ENCODE results near the gene SMIM26.
"Not testable (repeated sequence)": the region's sequence is repeated elsewhere in the genome, so short reads cannot be mapped to it uniquely, and the experiment has no call there.

The SMIM26 gene, protein sequence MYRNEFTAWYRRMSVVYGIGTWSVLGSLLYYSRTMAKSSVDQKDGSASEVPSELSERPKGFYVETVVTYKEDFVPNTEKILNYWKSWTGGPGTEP

DNA sequence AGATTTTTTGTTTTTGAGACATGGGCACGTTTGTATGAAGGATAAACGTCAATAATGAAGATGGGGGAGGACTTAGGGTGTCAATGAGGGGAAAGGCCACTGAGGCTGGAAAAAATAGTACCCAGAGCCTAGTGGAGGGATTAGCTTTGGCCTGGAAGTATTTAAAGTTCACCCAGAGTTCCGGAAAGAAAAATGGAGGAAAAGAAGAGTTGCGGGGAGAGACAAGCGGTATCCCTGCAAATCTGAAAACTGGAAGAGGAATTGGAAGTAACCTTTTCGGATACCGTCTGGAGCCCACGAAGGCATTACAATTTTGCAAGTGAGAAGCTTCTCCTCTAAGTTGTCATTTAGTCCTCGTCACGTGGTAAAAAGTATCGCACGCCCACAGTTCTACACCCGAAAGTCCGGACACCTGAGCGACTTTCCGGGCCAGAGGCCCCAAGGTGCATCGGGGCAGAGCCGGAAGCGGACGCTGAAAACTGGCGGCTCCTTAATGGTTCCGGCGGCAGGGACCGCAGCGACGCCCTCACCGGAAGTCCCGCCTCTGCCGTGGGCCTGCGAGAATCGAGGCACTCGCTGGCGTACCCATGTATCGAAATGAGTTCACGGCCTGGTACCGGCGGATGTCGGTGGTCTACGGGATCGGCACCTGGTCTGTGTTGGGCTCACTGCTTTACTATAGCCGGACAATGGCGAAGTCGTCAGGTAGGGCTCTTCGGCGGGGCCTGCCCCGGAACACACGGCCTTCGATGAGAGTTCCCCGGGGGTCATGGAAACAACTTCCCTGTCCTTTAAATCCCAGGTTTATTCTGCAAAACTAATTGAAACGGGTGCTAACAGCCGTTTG is at the start of gene SMIM26:
Gene SMIM26 (plus strand): TSS at position 541 of the 847 bp plus-strand sequence. CDS start 47 bp downstream, at position 588.
- DNase-seq: peak; percentile 90 to 98

DNA sequence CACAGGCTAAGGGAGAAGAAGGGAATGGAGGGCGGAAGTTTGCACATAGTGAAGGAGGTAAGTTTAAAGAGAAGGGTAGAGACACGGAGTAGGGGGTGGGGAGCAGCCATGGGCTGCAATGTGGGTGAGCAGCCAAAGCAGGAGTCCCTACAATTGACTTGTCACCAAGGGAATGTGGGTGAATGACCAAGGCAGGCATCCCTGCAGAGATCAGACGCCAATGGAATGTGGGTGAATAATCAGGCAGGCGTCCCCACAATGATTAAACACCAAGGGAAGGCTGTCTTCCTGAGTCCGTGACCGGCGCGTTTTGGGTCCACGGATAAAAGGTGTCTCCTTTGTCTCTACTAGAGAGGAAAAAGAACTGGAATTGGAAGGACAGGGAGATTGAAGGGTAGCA is 45.2 kb upstream of the SMIM26 start:
- not testable (repeated sequence) for DNase-seq

DNA sequence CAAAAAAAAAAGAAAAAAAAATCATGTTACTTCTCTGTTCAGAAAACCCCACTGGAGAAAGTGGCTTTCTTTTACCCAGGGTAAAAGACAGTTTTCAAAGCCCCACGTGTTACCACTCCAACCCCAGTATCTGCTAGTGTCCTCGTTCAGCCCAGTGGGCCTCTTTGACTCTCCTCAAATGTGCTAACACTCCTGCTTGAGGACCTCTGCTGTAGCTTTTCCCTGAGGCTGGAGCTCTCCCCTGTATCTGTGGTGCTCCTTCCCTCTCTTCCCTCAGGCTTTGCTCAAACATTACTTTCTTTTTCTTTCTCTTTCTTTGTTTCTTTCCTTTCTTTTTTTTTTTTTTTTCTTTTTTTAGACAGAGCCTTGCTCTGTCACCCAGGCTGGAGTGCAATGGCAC is 44.2 kb upstream of the SMIM26 start:
- DNase-seq: no peak

DNA sequence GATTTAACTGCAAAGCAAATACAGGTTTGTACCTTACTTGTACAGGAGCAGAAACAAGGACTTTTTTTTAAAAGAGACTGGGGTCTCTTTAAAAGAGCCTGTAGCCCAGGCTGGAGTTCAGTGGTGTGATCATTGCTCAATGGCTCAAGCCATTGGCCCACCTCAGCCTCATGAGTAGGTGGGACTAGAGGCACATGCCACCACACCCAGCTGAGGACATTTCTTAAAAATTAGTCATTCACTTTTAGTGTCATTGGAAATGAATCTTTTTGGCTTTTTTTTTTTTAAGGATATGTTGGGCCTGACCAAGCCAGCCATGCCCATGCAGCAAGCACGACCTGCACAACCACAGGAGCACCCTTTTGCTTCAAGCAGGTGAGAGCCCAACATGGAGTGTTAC is 42.6 kb upstream of the SMIM26 start:
- no peak for DNase-seq

DNA sequence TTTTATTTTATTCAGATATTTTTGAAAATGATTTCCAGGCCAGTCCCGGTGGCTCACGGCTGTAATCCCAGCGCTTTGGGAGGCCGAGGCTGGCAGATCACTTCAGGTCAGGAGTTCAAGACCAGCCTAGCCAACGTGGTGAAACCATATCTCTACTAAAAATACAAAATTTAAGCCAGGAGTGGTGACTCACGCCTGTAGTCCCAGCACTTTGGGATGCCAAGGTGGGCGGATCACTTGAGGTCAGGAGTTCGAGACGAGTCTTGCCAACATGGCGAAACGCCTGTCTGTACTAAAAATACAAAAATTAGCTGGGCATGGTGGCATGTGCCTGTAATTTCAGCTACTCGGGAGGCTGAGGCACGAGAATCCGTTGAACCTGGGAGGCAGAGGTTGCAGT is 40.5 kb upstream of the SMIM26 start:
- not testable (repeated sequence) for DNase-seq

DNA sequence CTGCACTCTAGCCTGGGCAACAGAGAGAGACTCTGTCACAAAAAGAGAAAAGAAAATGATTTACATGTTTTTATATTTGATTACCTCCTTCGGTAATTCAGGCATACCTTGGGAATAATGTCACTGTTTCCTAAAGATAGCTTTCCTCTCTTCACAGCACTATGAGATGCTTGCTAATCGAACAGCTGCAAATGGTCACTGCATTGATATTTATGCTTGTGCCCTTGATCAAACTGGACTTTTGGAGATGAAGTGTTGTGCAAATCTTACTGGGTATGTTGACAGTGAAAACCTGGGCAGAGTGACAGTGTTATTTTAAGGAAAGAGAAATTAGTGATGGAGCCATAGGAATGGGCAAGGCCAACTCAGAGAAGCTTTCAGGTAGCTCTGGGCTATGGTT is 39.9 kb upstream of the SMIM26 start:
- DNase-seq: no peak

DNA sequence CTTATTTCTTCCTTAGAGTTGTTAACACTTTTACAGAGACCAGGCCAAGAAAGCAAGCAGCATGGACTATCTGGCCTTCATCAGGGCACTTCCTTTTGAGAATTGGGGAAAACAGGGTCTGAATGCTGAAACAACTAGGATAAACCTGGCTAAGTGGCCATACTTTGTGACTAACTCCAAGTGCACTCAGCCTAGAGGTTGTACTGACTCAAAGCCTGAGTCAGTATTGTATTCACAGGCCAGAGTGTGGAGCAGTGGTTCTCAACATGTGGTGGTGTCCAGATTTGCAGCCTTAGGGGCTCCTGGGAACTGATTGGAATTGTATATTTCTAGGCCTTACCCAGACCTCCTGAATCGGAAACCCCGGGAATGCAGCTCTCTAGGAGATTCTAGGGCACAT is 39.4 kb upstream of the SMIM26 start:
- DNase-seq: no peak

DNA sequence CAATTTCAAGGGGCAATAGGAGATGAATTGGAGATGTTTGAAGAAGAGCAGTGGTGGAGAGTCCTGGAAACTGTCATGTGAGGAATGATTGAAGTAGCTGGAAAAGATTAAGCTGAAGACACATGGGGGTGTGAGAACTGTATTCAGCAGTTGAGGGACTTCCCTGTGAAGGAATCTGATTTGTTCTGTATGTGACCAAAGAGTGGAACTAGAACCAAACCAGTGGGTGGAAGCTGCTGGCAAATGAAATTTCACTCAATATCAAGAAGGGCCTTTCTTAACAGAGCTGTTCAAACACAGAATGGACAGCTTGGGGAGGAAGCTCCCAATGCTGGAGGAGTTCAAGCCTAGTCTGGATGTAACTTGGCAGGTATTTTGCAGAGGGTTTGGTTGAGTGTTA is 38.2 kb upstream of the SMIM26 start:
- no peak for DNase-seq

DNA sequence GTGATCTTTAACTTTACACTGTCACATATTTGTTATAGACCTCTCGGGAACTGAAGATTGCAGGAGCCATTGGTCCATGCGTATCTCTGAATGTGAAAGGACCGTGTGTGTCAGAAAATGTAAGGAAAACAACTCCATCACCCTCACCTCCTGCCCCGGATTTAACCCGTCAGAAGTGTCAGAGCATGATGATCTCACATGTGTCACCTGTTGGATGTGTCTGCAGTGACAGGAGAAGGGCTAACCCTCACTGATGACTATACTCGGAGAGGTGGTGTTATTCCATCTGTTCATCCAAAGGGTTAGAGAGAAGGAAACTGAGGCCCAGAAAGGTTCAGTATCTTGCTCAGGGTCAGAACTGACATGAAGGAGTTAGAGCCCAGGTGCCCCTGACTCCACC is 34.6 kb upstream of the SMIM26 start:
- no peak for DNase-seq

DNA sequence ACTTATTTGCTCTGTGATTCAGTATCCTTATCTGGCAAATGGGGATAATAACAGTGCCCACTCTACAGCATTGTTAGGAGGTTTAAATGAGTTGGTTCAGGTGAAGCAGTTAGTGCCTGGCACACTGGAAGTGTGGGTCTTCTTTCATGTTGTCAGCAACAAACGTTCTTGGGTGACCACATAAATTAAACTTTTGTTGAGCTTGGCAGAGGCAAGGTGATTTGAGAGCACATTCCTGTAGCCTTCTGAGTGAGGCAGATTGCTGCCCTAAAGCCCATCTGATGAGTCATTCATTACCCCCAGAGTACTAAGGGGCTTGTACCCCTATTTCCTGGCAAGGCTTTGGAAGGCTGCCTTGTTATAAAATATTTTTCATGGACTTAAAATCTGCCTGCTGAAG is 33.7 kb upstream of the SMIM26 start:
- DNase-seq: no peak

DNA sequence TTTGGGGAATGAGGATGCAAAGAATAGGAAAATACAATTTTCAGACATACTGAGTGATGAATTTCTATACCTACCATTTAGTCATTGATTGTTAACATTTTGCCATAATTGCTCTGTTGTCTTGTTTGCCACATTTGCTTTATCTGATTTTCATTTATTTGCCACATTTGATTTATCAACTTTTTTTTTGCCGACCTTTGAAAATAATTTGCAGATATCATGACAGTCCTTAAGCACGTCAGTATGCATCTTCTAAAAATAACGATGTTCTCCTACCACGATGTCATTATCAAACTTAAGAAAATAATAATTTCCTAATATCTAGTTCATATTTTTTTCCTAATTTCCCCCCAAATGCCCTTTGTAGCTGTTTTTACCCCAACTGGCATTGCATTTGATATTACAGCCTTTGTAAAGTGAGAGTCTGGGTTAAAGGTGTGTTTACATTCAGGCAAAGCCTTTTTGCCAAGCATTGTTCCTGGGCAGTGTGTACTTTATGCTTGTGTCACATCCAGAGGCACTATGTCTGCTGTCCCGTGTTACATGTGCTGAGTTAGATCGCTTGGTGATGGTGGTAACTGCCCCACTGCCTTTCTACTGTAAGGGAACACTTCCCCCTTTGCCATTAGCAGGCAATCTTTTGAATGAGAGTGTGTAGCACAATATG is 33.1 kb upstream of the SMIM26 start:
- DNase-seq: no peak

DNA sequence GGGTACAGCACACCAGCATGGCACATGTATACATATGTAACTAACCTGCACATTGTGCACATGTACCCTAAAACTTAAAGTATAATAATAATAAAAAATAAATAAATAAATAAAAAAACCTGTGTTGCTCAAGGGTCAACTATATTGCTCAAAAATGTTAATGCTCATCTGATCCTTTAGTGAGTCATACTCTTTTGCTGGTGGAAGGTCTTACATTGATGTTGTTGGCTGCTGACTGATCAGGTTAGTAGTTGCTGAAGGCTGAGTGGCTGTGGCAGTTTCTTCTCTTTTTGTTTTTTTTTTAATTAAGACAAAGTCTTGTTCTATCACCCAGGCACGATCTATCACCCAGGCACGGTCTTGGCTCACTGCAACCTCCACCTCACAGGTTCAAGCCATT is 29.6 kb upstream of the SMIM26 start:
- no peak for DNase-seq

DNA sequence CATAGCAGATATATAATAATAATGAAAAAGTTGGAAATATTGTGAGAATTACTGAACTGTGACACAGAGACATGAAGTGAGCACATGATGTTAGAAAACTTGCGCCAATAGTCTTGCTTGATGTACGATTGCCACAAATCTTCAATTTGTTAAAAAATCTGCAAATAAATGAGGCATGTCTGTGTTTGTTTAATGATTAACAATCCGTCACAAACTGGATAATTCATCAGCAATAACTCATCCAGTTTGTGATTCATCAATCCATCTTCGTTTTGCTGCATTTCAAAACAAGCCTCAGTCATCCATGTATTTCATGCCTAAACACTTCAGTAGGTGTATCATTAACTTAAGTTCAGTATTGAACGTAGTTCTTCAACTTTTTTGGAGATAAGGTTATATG is 25.5 kb upstream of the SMIM26 start:
- DNase-seq: no peak

DNA sequence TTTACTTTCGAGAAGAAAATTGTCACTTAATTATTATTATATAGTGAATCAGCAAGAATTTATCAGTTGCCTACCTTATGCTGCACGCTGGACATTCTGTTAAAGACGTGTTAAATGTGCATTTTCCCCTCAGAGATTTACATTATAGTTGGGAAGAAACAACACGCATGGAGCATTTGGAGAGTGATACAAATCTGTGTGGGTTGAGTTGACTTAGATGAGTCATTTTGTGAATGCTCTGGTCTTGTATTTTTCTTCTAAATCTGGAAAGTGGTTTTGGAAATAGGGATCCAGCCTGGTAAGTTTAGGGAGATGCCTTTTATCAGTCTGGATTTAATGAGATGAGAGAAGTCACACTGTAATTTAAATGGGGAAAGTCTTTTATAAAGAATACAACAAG is 24.0 kb upstream of the SMIM26 start:
- DNase-seq: no peak

DNA sequence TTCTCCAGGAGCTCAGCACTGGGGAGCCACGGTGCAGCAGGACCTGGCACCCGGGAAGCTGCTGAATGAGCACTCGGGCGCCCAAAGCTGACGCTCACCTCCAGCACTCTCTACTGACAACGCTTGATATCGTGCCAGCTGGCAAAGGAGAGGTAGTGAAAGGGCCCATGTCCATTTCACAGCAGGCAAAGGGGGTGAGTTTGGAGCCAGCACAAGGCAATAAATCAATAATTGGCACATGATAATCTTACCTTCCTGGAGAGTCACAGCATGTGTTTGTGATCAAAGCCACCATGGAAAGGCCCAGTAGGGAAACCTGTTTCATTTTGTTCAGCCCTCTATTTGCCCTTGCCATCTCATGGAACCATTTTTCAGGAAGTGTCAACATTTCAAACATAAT is 23.3 kb upstream of the SMIM26 start:
- DNase-seq: no peak

DNA sequence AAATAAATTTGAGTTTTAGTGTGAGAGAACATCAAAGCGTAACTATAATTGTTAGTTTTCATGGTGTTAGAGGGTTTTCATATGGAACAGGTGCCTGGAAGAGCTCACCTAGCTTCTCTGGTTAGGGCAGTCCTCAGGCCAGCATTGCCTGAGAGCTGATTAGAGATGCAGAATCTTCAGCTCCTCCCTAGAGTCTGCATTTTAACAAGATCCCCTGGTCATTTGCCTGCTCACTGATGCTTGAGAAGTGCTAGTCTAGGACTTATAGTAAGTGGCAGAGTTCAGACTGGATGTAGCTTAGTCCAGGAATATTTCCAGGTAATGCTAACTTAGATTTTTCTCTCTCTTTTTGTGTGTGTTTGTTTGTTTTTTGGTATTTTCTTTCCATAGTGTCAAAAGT is 21.7 kb upstream of the SMIM26 start:
- DNase-seq: no peak

DNA sequence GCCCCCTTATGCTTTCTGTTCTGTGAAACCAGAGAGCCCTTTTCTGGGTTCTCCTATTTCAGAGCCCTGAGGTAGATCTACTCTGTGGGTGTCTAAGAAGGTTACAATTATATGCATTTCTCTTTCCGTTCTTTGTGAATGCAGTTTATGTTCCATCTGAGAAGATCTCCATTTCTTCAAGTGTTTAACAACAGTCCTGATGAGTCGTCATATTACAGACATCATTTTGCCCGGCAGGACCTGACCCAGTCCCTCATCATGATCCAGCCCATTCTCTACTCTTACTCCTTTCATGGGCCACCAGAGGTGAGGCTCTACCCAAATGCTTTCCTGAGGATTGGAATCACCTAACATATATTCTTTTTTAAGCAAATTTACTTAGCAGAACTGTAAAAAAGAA is 18.8 kb upstream of the SMIM26 start:
- DNase-seq: no peak

DNA sequence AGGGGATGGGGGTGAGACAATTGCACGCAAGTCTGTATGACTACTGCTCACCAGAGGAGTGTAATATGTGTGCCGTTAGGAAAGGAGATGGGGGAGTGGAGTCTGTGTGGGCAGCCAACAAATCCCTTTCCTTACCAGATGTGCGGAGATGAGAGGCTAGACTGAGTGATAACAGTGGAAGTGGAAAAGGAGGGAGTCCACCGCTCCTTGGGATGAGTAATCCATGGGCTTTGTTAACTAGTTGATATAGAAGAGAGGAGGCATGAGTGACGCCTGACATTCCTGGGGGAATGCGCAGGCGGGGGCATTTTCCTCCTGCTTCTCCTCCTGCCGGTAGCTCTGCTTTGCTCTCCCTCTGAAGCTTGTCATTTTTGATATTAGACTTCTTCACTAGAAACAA is 13.5 kb upstream of the SMIM26 start:
- no peak for DNase-seq

DNA sequence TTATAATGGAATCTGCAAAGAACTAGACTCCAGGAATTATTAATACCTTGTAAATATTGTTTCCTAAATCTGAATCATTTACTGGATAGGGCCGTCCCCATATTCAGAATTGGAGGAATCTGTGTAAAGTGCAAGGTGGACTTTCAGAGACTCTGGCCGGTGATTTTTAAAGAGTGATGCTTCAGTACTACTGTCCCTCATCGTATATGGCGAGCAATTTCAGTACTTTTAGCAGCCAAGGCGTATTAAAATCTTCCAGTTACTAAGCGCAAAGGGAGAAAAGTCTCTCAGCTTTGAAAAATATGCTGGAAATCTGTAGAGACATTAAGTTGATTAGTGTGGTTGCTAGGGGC is 483 bp downstream of the SMIM26 start:
- peak in 1 of 2 experiments; percentile 61 for DNase-seq

DNA sequence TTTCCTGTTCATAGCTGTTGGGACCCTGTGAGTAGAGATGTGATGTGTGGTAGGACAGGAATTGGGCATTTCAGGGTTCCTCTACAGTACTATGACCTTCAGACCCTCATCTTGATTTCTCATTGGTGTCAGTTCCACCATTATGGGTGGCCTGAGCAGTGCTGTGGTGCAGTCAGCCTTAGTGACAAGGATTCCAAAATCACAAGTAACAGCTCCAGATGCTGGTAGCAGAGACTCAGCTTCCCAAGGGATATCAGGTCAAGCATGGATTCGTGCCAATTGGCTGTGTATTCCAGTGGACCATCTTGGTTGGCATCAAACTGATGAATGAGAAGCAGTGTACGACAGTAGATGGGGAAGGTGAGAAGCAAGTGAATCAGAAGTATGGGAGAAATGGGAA is 3.8 kb downstream of the SMIM26 start:
- no peak for DNase-seq

DNA sequence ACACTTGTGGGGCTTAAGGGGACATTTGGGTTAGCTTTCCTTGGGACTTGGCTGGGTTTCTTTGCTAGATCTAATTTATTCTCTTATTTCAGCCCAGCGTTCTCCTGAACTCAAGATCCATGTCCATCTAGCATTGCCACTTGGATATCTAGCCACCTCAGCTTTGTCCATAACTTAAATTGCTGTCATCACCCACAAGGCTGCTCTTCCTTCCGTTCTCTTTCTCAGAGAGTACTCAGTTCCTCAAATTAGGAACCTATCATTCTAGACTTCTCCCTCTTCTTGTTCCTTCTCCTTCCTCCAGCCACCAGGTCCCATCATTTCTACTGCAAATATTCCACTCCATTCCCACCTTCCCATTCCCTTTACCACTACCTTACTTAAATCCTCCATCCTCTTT is 4.3 kb downstream of the SMIM26 start:
- no peak for DNase-seq

DNA sequence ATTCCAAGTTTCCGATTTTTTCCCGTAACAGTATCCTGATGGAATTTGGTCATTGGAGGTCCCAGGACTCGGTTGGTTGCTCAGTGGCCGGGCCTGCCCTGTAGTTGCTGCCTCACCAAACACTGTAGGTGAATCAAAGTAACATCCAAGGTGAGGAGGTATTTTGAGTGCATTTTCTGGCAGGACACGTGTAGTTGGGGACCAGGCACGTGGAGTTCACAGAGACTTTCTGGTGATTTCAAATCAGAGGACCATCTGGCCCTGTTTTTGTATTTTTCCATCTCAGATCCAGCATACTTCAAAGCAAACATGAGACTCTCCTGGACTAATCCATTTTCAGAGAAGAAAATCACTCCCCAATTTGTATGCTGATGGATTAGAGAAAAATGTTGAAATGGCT is 10.7 kb downstream of the SMIM26 start:
- DNase-seq: no peak

DNA sequence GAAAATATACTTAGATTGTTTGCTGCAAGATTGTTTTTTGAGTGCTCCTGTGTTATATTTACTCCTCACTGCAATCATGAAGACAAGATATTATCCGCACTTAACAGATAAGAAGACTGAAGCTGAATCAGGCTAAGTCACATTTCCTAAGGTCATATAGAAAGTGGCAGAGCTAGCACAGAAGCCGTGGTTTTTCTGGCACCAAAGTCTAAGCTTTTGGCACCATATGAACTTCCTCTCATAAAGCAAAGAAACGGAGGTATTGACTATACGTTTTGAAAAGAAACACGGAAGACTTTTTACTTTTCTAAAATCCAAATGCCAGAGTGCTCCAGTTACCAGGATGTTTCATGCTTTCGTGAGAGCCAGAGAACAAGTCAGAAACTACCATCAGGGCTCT is 11.3 kb downstream of the SMIM26 start:
- DNase-seq: no peak

DNA sequence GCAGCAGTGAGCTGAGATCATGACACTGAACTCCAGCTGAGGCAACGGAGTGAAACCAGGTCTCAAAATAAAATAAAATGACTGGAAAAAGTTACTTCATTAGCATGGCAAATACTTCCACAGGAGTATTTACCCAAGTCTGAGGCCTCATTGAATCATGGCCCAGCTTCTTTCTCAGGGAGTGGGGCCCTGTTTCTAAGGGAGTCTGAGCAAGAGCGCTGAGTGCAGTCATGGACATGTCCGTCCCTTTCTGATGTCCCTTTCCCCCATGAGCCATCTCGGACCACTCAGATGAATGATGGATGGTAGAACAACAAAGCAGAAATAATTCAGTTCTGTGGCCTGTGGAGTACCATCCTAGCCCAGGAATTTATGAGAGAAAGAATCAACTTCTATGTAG is 12.8 kb downstream of the SMIM26 start:
- no peak for DNase-seq

DNA sequence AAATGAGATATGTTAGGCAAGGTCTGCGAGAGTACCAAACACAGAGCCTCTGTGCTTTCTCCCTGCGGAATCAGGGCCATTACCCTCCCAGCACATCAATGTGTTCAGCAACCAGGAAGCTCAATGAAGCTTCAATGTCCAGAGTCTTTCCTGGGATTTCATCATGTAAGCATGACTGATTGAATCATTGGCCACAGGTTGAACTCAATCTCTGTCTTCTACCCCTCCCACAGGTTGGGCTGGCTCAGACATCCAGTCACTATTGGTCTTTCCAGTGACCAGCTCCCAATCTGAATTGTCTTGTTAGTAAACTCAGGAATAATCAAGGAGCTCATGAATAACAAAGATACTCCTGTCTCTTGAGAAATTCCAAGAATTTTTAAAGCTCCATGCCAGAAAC is 17.9 kb downstream of the SMIM26 start:
- DNase-seq: peak in 1 of 2 experiments; percentile 16

Data from NCI-H526 (cell line).